HAP-1 (cell line): Measurements from ENCODE around the gene AMTN.

ENCODE experiments used
- DNase-seq, 2 experiments: peaks; one replicate each; pipeline ENCODE4 v3.0.0-alpha.2; 2016 to 2020; ENCODE audit warnings: low spot score in 2 of 2
- H3K27me3 ChIP-seq: fragments of 250-450 bp; sonication (Bioruptor Pico); 2 replicates; pipeline ENCODE4 v1.5.1; 2020; ENCODE audit warnings: low read depth, mild to moderate bottlenecking, moderate library complexity
- H3K36me3 ChIP-seq: fragments of 250-450 bp; sonication (Bioruptor Pico); replicated peaks from 2 replicates; pipeline ENCODE4 v1.5.1; 2020; ENCODE audit warnings: mild to moderate bottlenecking
- H3K4me1 ChIP-seq: fragments of 250-450 bp; sonication (Bioruptor Pico); 2 replicates; pipeline ENCODE4 v1.5.1; 2020; ENCODE audit warnings: mild to moderate bottlenecking
- H3K4me3 ChIP-seq: fragments of 250-450 bp; sonication (Bioruptor Pico); 2 replicates; pipeline ENCODE4 v1.5.1; 2020; ENCODE audit warnings: mild to moderate bottlenecking, moderate library complexity
- H3K9me3 ChIP-seq: fragments of 250-450 bp; sonication (Bioruptor Pico); 2 replicates; pipeline ENCODE4 v1.5.1; 2020; ENCODE audit warnings: mild to moderate bottlenecking, moderate library complexity
- in situ Hi-C: fragments of 300-500 bp; cut with MboI; formaldehyde crosslinking; loops from 3 replicates; pipeline ENCODE4 v1.14.3; 2020; ENCODE audit warnings: low sequenced_read_pairs, inconsistent platforms, mixed read lengths

Gene AMTN

GRCh38 chr4:70581980-70582379, 63.6 kb downstream of the AMTN start:
- Histone ChIP-seq H3K36me3 (no peaks in the 10 kb centered on the region), H3K9me3 (no peaks in the 10 kb centered on the region), H3K4me1 (no peaks in the 10 kb centered on the region), H3K4me3 (no peak overlapping the region), H3K27me3 (no peaks in the 10 kb centered on the region)
- in situ Hi-C loops = no loop called here
- DNase-seq = no peak
